HG02885 (cell line): ENCODE data around the gene PCNX2.
"Not testable (repeated sequence)": the region's sequence is repeated elsewhere in the genome, so short reads cannot be mapped to it uniquely, and the experiment has no call there.

Experiments
- ATAC-seq: cut with Tn5 transposase; IDR thresholded peaks from one replicate; pipeline ENCODE4 v1.9.1; 2021; ENCODE audit warnings: mild to moderate bottlenecking; ENCODE audit not compliant: unreplicated experiment, poor library complexity

PCNX2 gene

DNA sequence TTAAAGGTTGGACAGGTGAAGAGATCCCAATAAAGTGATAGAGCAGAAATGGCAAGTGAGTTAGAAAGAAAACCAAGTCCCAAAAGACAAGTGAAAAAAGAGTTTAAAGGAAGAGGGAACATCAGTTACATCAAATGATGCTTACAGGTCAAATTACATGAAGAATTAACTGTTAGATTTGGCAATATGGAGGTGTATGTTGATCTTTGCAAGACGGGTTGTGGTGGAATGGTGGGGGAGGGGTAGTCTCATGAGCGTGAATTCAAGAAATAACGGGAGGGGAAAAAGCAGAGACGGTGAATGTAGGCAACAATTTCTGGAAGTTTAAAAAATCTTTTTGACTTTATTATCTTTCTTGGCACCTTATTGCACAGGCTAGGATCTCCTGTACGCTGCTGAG lies 268.5 kb downstream of the PCNX2 start:
- no peak for ATAC-seq

DNA sequence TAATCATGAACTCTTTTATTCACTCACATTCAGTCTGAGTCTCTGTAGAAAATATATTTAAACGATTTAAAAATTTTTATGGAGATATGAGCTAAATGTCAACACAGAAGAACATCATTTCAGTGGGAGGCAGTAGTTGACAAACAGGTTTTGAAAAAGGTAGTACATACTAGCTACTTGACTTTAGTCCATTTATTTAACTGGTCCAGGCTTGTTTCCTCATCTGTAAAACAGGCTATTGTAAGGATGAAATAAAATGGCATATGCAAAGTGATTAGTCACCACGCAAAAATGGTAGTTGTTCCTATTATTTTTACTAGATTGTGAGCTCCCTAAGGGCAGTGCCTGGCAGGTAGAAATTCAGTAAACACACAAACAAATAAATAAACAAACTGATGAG lies 270.0 kb downstream of the PCNX2 start:
- no peak for ATAC-seq

DNA sequence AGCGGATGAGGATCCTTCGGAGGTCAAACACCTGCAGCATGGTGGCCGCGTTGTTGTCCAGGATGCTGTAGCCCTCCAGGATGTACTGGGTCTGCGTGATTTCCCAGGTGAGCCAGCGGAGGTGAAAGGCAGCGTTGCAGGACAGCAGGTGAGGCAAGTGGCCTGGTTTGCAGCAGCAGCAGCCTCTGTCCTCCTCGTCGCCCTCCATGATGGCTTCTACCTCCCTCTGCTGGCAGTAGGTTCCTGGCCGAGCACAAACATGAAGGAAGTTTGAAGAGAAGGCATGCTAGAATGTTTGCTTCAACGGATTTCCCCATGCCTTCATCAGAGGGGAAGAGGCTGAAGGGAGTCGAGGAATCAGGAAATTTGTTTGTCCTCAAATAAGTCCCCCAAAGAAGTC lies 270.4 kb downstream of the PCNX2 start:
- no peak for ATAC-seq

DNA sequence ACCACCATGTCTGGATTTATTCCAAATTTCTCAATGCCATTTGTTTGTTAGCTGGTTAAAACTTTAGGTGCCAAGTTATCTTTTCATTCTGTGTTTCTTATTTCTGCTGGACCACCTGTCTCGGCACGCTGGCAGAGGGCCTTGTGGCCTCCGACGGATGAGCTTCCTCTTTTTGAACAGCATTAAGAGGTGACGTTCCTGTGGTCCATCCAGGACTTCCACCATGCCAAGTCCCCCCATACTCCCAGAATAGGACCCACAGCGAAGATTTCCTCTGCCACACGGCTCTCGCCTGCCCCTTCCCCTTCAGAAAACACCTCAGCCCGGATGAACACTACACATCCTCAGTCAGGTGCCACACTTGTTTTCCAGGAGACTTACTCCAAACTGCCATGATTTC lies 271.3 kb downstream of the PCNX2 start:
- ATAC-seq, result no peak

DNA sequence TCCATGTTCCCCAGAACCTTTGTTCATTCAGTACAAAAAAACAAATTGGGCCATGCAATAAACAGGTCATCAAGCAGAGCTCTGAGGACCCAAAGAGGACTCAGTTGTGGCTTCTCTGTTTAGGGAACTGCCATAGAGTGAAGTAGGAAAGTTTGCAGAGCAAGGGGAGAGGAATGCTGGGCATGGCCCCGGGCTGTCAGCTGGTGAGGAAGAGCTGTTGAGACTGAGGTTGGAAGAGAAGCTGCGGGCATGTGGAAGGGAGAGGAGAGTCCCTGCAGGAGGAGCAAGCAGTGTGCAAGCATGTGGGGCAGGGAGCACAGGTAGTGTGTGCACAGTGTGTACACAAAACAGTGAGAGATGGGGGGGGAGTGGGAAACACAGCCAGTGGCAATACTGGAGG lies 273.3 kb downstream of the PCNX2 start:
- no peak for ATAC-seq

DNA sequence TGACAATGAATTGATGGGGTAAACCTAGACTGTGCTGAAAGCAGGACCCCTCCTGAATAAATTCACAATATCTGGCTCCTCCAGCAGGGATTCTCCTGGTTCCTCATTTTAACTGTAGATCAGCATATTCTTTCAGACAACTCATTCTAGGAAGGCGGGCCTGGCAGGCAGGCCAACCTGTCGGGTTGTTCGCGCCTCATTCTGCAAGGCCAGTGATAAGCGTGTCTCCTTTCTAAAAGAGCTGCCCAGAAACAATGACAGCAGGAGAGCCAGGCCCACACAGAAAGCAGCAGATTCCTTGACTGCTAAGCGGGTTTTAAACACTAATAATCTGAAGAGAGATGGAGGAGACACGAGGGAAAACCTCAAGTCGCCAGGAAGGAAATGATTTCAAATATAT lies 275.1 kb downstream of the PCNX2 start:
- ATAC-seq, result no peak

DNA sequence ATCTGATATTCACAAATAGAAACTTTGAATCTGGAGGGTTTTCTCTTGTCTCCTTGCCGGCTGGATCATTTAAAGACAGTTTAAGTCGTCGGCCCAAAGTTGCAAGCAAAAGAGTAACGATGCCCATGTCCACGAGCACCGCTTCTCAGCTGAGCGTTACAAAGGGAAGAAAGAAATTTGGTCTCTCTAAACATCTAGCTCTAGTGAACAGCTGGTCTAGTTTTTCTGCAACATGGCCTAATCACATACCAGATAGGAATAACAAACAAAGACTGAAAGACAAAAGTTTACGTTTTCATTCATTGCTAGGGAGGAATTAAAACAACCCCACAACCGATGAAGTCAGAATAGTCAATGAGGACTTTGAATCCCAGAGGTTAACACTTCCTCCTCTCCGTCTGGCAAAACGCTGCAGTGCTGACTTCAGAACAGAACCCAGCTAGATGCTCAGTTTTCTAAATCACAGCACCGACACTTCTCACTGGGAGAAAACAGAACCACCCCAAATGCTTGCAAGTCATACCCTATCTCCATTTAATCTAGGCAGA lies 275.7 kb downstream of the PCNX2 start:
- no peak for ATAC-seq

DNA sequence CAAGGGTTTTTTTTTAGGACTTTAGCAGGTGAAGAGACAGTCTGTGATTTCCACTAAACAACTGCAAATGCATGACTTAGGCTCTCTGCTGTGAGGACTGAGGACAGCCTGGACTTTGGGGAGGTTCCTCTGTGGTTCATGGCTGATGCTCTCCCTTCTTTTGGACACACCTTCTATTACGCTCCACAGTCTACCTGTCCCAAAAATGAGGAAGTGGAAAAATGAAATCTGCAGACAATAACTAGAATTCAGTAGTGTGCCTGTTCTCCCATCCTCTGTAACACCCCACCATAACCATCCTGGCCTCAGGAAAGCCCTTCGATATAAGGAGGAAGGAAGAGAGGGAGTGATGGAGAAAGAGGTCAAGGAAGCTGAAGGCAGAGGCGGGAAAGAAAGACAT lies 276.4 kb downstream of the PCNX2 start:
- no peak for ATAC-seq

DNA sequence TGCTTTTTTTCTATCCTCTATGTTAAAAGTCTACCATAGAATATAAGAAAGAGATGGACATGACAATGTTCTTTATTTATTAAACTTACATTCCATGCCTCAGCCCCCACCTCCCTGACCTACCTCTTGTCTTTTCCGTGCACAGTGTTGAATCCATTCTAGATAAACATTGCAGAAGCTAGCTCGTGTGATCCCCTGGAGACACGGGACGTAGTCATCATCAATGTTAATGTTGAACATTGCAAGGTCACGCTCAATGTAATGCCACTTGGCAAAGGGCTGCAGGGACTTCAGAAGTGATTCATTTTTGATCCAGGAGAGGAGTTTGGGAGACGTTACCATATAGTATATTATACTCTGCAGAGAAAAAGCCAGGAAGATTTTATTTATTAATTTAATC lies 278.7 kb downstream of the PCNX2 start:
- ATAC-seq, result no peak

DNA sequence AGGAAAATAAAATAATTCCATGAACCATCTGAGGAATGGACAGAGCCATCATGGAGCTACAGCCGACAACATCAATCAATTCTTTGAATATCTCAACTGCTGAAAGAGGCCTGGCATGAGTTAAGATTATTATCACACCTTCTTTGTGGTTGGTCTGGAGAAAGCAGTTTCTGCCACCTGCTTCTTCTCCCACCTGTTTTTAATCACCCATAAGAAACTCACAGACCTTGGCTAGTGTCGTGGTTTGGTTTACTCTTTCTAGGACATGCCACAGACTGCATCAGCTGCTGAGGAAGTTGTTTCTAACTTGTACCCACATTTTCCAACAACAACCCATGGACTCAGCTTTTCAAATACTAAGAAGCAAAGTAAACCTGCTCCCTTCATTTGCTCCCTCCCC lies 279.6 kb downstream of the PCNX2 start:
- ATAC-seq, result no peak

DNA sequence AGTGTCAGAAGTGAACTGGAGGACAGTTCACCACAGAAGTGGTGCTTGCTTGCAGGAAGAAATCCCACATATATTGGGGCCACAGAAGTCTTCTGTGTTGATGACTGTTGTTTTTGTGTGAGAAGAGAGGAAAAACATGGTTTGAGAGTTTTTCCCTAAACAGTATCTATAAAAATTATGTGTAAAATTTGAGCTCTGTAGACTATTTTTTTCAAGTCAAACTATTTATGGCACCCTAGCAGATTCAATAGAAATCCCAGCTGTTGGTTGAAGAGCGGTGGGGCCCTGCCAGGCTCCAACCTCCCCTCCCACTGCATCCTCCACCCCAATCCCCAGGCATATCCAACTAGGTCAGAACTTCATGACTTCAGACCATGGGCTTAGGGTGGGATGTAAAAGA lies 283.5 kb downstream of the PCNX2 start:
- ATAC-seq, result no peak

DNA sequence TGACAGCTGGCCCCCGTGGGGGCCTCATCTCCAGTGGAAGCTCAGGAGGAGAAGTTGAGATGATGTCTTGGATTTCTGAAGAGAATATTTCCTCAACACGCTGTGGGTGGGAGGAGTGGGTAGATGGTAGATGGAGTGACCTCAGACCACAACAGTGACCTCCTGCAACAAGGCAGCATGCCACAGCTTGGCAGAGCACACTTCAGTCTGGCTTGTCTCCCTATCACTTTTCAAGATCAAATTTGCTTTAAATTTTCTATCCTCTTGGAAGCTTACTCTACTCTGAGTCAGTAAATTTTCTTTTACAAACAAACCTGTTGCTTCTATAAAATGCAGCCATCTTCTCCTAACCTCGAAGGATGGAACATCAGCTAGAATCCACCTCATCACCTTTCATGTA lies 285.4 kb downstream of the PCNX2 start:
- no peak for ATAC-seq

DNA sequence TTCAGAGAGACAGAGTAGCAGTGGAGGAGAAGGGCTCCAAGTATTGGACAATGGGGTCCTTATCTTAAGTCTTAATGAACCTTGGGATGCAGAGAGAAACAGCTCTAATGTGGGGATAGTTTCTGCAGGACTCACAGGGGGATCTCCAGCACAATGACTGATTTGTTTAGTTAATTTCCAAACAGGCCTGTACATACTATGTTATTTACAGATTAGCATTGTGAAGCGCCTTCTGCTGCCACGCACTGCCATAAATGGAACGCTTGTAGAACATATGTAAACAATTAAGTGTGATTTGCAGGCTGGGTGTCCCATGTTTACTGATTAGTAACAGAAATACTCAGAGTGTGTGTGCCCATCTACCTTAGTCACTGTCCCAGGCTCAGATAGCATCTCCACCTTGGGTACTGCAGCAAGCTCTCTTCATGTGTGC lies 289.0 kb downstream of the PCNX2 start:
- no peak for ATAC-seq

DNA sequence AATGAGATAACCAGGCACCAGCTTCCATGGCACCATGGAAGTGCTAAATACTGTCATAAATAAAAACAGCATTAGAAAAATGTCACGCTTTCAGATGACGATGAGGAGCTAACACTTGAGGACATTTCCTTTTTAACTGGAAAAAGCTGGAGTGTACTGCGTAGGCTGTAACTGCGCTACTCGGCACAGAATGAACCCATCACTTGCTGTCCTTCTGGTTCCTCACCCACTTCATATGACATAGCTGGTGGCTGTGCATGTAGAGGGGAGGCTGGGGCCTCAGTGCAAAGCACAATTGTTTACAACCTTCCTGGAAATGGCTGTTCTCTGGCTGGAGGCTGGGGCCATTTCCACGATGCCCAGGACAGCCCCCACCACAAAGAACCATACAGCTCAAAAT lies 289.4 kb downstream of the PCNX2 start:
- ATAC-seq, result no peak

DNA sequence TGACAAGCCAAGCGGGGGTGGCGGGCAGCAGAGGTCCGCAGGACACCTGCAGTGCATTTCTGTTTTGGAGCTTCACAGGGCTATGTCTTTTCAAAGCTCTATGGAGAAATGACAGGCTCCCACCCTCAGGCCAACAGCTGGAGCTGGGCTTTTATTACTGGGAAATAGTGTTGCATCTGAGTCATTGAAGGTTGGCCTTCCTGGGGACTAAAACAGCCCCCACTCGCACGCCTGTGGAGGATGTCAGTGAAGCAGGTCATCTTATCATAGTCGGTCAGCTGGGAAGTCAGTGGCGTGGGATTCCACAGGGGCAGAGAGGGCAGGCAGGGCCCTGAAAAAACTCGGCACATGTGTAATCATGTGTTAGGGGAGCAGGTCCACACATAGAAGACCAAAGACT lies 289.8 kb downstream of the PCNX2 start:
- no peak for ATAC-seq

DNA sequence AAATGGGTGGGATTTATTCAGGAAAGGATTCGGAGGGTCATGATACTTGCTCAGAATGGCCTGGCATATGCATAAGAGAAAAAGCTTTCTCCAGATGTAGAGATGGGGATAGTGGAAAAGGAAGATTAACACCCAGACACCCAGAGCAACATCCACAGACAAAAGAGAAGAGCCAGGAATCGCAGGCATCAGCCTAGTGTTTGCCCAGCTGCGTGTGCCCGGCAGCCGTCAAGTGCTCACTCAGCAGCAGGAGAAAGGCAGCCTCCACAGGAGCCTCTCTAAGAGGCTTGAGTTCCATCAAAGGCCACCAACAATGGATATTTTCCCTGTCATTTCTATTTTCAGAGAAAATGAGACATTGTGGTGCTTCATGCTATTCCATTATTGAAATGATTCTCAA lies 290.4 kb downstream of the PCNX2 start:
- no peak for ATAC-seq

DNA sequence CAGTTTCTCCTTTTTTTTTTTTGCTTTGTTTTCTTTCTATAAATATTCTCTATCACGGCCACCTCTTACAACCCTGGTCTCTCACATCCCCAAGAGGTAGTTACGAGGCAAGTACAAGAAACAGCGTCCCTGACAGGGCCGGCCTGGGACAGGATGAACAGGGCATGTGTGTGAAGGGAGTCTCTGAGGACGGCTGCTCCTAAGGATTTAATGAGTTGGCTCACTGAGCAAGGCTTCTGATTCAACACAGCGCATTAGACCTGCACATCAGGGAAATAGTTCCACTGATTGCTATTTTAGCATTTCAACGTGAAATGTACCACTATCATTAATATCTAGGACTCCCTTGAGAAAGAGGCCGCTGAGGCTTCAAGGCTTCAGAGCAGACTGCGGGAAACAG lies 291.1 kb downstream of the PCNX2 start:
- ATAC-seq, result no peak

DNA sequence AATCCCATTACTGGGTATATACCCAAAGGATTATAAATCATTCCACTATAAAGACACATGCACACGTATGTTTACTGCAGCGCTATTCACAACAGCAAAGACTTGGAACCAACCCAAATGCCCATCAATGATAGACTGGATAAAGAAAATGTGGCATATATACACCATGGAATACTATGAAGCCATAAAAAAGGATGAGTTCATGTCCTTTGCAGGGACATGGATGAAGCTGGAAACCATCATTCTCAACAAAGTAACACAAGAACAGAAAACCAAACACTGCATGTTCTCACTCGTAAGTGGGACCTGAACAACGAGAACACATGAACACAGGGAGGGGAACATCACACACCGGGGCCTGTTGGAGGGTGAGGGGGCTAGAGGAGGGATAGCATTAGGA lies 291.9 kb downstream of the PCNX2 start:
- not testable (repeated sequence) for ATAC-seq

DNA sequence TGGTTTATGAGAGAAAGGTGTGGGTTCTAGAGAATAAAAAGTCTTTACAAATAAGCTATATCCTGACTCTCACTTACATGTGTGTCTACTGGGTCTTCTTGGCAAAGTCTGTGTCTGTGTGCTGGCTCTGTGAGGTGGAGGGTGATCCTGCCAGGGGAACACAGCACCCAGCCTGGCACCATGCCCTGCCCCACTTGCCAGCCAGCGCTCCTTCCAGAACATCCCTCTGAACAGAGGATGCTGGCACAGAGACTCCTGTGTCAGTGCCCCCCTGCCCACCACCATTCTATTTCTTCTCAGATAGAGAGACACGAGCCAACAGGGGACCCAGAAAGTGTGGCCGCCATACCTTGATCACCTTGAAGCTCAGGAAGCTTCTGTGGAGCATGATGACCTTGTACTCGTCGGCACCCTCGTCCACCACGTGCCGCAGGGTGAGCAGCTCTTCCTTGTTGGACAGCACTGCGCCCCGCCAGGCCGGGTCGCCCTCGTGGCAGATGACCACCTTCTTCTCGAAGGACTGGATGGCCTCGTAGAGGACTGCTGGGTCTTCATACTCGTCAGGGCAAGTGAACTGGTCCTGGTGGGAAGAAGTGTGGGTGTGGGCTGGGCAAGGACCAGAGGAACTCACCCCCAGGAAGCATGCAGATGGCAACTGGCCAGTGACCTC lies 295.4 kb downstream of the PCNX2 start:
- no peak for ATAC-seq

DNA sequence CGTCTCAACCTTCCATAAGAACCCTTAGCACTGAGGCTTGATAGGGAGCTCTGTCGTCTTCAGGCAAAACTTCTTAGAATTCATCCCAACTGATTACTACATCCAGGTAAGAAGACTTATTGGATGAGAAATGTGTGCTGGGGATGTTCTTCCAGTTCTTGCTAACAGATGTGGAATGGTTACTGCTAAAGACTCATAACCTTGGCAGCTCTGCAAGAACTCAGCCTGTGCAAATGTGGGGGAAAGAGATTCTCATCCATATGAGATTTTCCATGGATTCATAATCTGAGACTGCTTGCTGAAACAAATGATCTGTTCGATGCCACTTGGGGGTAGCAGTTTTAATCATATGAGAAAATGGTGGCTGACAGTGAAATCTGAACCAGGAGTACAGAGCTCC lies 296.9 kb downstream of the PCNX2 start:
- no peak for ATAC-seq

DNA sequence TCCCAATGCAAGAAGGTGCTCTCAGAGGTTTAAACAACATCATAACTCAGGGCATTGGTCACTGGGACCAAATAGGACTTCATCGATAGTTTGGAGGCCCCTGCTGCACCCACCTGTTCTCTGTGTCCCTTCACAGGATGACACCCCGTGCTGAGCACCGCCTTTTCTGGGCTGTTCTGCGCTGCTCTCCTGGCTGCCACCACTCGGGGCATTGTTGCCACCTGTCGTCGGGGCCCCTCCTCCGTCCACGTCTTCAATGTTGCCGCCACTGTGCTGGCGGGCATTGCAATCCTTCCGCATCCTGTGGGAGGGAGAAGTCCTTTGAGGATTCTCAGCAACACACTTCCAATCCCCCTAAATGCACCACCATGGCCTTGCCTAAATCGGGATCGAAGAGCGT lies 297.4 kb downstream of the PCNX2 start:
- no peak for ATAC-seq

DNA sequence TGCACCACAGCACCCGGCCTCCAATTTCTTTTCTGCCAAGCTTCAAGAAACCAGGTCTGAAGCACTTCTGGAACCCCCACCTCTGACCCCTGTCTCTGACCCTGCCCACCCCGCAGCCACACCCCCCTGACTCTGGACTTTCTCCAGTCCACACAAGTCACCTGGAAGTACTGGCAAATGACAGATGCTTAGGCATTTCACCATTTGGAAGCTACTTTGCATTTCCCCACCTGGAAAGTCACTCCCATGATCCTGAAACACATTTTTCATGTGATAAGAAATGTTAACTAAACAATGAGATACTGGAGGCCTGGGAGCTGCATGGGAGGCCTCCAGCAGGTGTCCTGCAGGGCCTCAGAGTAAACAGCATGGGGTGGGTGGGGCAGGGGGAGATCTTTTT lies 299.4 kb downstream of the PCNX2 start:
- no peak for ATAC-seq

DNA sequence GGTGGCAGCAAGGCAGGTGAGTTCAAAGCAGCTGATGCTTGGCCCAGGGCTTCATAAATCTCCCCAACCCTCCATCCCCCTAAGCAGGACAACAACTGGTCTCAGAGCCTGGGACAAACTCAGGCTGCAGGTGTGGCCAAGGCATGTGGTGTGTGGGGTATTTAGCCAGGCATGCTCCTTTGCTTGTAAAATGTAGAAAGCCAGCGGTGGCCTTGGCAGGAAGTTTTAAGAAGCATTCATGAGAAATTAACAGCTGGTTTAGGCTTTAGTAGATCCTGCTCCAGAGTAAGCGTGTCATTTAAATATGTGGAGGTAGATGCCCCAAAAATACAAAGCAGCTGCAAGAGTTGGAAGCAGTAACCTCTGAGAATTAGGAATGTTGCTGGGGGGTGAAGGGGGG lies 300.3 kb downstream of the PCNX2 start:
- ATAC-seq, result no peak
